IMR-90 (cell line): ENCODE results near the gene SLX4IP. TPM values are rescaled to one million over a fixed set of nuclear protein-coding genes. Genes with fewer than 3 reads are reported as not detected.

Experiments used
- ATAC-seq: fragments of 200-7000 bp; cut with Tn5 transposase; 2 replicates; pipeline ENCODE4 v1.9.1; 2020; ENCODE audit warnings: low read depth, mild to moderate bottlenecking, moderate library complexity
- BruUV-seq: library from RNA; stranded (reverse); fragments of 400-500 nt; replicated peaks from 2 replicates; lab custom pipeline; 2021; lab: Mats Ljungman, UMichigan
- CTCF ChIA-PET: fragments of 300-600 bp; formaldehyde crosslinking; extraction: SDS; loops from one replicate; lab custom pipeline; 2021; ENCODE audit warnings: antibody characterized with exemption; lab: Yijun Ruan, JAX
- POLR2A ChIA-PET: fragments of 300-600 bp; sonication (Branson Sonifier 250); formaldehyde crosslinking; loops from one replicate; lab custom pipeline; 2022; ENCODE audit warnings: antibody characterized with exemption; ENCODE audit not compliant: unreplicated experiment; lab: Charles Lee
- DNase-seq: peaks from one replicate; pipeline ENCODE4 v3.0.0; 2013
- H2AFZ ChIP-seq: replicated peaks from 2 replicates; pipeline ENCODE3; 2013; ENCODE audit warnings: low read length, mild to moderate bottlenecking; ENCODE audit not compliant: poor library complexity
- H2AK5ac ChIP-seq: 2 replicates; pipeline ENCODE4 v1.6.1; 2013; ENCODE audit warnings: low read depth, low read length, inconsistent platforms
- H2AK9ac ChIP-seq: replicated peaks from 2 replicates; pipeline ENCODE3; 2013; ENCODE audit warnings: mild to moderate bottlenecking, low read depth, low read length, moderate library complexity; ENCODE audit not compliant: poor library complexity
- H2BK120ac ChIP-seq: 2 replicates; pipeline ENCODE4 v1.6.1; 2013; ENCODE audit warnings: low read depth, low read length, inconsistent platforms
- H2BK15ac ChIP-seq: 3 replicates; pipeline ENCODE4 v1.6.1; 2013; ENCODE audit warnings: low read depth, low read length, inconsistent platforms
- H2BK20ac ChIP-seq: 2 replicates; pipeline ENCODE4 v1.6.1; 2013; ENCODE audit warnings: low read depth, mild to moderate bottlenecking, inconsistent platforms, low read length, moderate library complexity
- H2BK5ac ChIP-seq: 2 replicates; pipeline ENCODE4 v1.6.1; 2013; ENCODE audit warnings: mild to moderate bottlenecking, low read depth, low read length, inconsistent platforms; ENCODE audit not compliant: poor library complexity, severe bottlenecking
- H3K14ac ChIP-seq: replicated peaks from 2 replicates; pipeline ENCODE4 v1.6.1; 2013; ENCODE audit warnings: low read depth, low read length, inconsistent platforms
- H3K18ac ChIP-seq: 2 replicates; pipeline ENCODE4 v1.6.1; 2013; ENCODE audit warnings: low read depth, low read length, control low read depth
- H3K23ac ChIP-seq: 2 replicates; pipeline ENCODE4 v1.6.1; 2013; ENCODE audit warnings: low read depth, low read length, inconsistent platforms
- H3K27ac ChIP-seq: 2 replicates; pipeline ENCODE4 v1.5.1; 2013; ENCODE audit warnings: mild to moderate bottlenecking, control low read depth, low read length; ENCODE audit not compliant: insufficient read depth
- H3K27me3 ChIP-seq: 2 replicates; pipeline ENCODE4 v1.6.1; 2013; ENCODE audit warnings: low read length; ENCODE audit not compliant: control insufficient read depth, insufficient read depth
- H3K36me3 ChIP-seq: 2 replicates; pipeline ENCODE4 v1.6.1; 2013; ENCODE audit warnings: low read length, mixed read lengths; ENCODE audit not compliant: control insufficient read depth, insufficient read depth
- H3K4ac ChIP-seq: 2 replicates; pipeline ENCODE4 v1.6.1; 2013; ENCODE audit warnings: low read depth, low read length, inconsistent platforms
- H3K4me1 ChIP-seq: 2 replicates; pipeline ENCODE4 v1.6.1; 2013; ENCODE audit warnings: low read length, mixed read lengths; ENCODE audit not compliant: control insufficient read depth, insufficient read depth
- H3K4me2 ChIP-seq: 2 replicates; pipeline ENCODE4 v1.6.1; 2013; ENCODE audit warnings: low read depth, mild to moderate bottlenecking, control low read depth, low read length, moderate library complexity
- H3K4me3 ChIP-seq: 2 replicates; pipeline ENCODE4 v1.5.1; 2013; ENCODE audit warnings: low read depth, mild to moderate bottlenecking, control low read depth, low read length, moderate library complexity; ENCODE audit not compliant: insufficient read depth
- H3K56ac ChIP-seq: 2 replicates; pipeline ENCODE4 v1.6.1; 2013; ENCODE audit warnings: low read length, inconsistent platforms; ENCODE audit not compliant: insufficient read depth; ENCODE audit errors: extremely low read depth
- H3K79me1 ChIP-seq, 2 experiments: 2 replicates each; pipeline ENCODE4 v1.6.1; 2013; ENCODE audit warnings: low read length in 2 of 2, inconsistent platforms in 1 of 2, low read depth in 1 of 2
- H3K9ac ChIP-seq: 2 replicates; pipeline ENCODE4 v1.6.1; 2013; ENCODE audit warnings: low read depth, low read length, control low read depth
- H3K9me1 ChIP-seq: 2 replicates; pipeline ENCODE4 v1.6.1; 2013; ENCODE audit warnings: low read length, inconsistent platforms; ENCODE audit not compliant: insufficient read depth
- H3K9me3 ChIP-seq: 2 replicates; pipeline ENCODE4 v1.6.1; 2013; ENCODE audit warnings: low read length; ENCODE audit not compliant: control insufficient read depth, insufficient read depth
- H4K20me1 ChIP-seq: 2 replicates; pipeline ENCODE4 v1.6.1; 2013; ENCODE audit warnings: low read length, inconsistent platforms; ENCODE audit not compliant: insufficient read depth
- H4K5ac ChIP-seq: 2 replicates; pipeline ENCODE4 v1.6.1; 2013; ENCODE audit warnings: mild to moderate bottlenecking, low read depth, low read length, control low read depth
- H4K8ac ChIP-seq, 2 experiments: 2 replicates each; pipeline ENCODE4 v1.6.1; 2013; ENCODE audit warnings: low read depth in 2 of 2, low read length in 2 of 2, control low read depth in 1 of 2, inconsistent platforms in 1 of 2
- H4K91ac ChIP-seq: 2 replicates; pipeline ENCODE4 v1.6.1; 2013; ENCODE audit warnings: low read depth, low read length, inconsistent platforms; ENCODE audit not compliant: insufficient read depth
- CEBPB ChIP-seq: IDR thresholded peaks from 2 replicates; pipeline ENCODE4 v1.6.1; 2012; ENCODE audit warnings: low read depth, low read length, improper control_type of control experiment
- CHD1 ChIP-seq: IDR thresholded peaks from 2 replicates; pipeline ENCODE4 v1.6.1; 2012; ENCODE audit warnings: low read depth, low read length, improper control_type of control experiment
- ELK1 ChIP-seq: fragments of 150-350 bp; IDR thresholded peaks from 2 replicates; pipeline ENCODE4 v1.6.1; 2016; ENCODE audit warnings: low read depth, mild to moderate bottlenecking, low read length, moderate library complexity, borderline replicate concordance
- MAFK ChIP-seq: IDR thresholded peaks from 2 replicates; pipeline ENCODE4 v1.6.1; 2012; ENCODE audit warnings: low read depth, low read length, improper control_type of control experiment
- MXI1 ChIP-seq: IDR thresholded peaks from 2 replicates; pipeline ENCODE4 v1.6.1; 2012; ENCODE audit warnings: low read depth, mild to moderate bottlenecking, low read length, moderate library complexity, borderline replicate concordance
- NFE2L2 ChIP-seq: fragments of 150-350 bp; IDR thresholded peaks from 2 replicates; pipeline ENCODE4 v1.6.1; 2016; ENCODE audit warnings: low read depth, mild to moderate bottlenecking, low read length
- RAD21 ChIP-seq: IDR thresholded peaks from 2 replicates; pipeline ENCODE4 v1.6.1; 2012; ENCODE audit warnings: low read length, improper control_type of control experiment
- RFX5 ChIP-seq: IDR thresholded peaks from 2 replicates; pipeline ENCODE4 v1.8.0; 2012; ENCODE audit warnings: low read depth, mild to moderate bottlenecking, low read length, moderate library complexity
- SMC3 ChIP-seq: fragments of 150-350 bp; IDR thresholded peaks from 2 replicates; pipeline ENCODE4 v1.6.1; 2016; ENCODE audit warnings: low read depth, mild to moderate bottlenecking, antibody characterized with exemption, low read length, moderate library complexity
- USF2 ChIP-seq: fragments of 150-350 bp; IDR thresholded peaks from 2 replicates; pipeline ENCODE4 v1.6.1; 2017; ENCODE audit warnings: mild to moderate bottlenecking, antibody characterized with exemption, low read length, low read depth
- WGBS, 2 experiments: methylation state at CpG; one replicate each; pipeline versions ENCODE4 v1.1.5 to v1.1.7; 2013; ENCODE audit warnings: missing lambda C conversion rate in 2 of 2; ENCODE audit not compliant: insufficient read length in 1 of 2; ENCODE audit errors: extremely low coverage in 2 of 2; 5-methylcytosine and 5-hydroxymethylcytosine counted together
- dilution Hi-C: fragments of 300-500 bp; cut with HindIII; formaldehyde crosslinking; loops from one replicate; pipeline ENCODE4 v1.14.3; 2018; ENCODE audit warnings: low sequenced_read_pairs; ENCODE audit not compliant: unreplicated experiment
- in situ Hi-C: fragments of 300-500 bp; cut with MboI; formaldehyde crosslinking; loops from 3 replicates; pipeline ENCODE4 v1.14.3; 2019; ENCODE audit warnings: low sequenced_read_pairs, inconsistent platforms, mixed read lengths
- intact Hi-C: fragments of 100-400 bp; cut with micrococcal nuclease; formaldehyde crosslinking; loops from 2 replicates; pipeline ENCODE4 v1.10.0; 2022
- polyA plus RNA-seq, 3 experiments: library from polyadenylated mRNA; depleted of rRNA; stranded (reverse); fragments of >200 nt; gene quantifications; 2 replicates each; pipeline ENCODE4 v1.2.3, GENCODE V29; 2012; ENCODE audit warnings: low replicate concordance in 1 of 3
- total RNA-seq: library from RNA; depleted of rRNA; stranded (reverse); fragments of >200 nt; gene quantifications from 2 replicates; pipeline ENCODE4 v1.2.3, GENCODE V29; 2012

The SLX4IP gene
- total and polyA plus RNA-seq, 2 of the 4 experiments (the other 2 are of a cell fraction), result 1.3 to 5.9 TPM

GRCh38 chr20:10474606-10475184, 39.6 kb downstream of the SLX4IP start:
- intact Hi-C loops, result loop anchor here (5.0 kb wide), 1 partner anchor 38 kb away; no protein-coding TSS in a partner anchor
- no peak for TF ChIP-seq ELK1
- TF ChIP-seq MXI1, result no peak
- TF ChIP-seq USF2, result no peak
- no peak for TF ChIP-seq RAD21
- TF ChIP-seq RFX5, result no peak
- no peak for TF ChIP-seq CEBPB
- no peak for TF ChIP-seq SMC3
- TF ChIP-seq MAFK, result no peak
- no peak for TF ChIP-seq NFE2L2
- no peak for TF ChIP-seq CHD1
- no peak overlapping the region for H2AK5ac ChIP-seq
- H2AK9ac ChIP-seq, result no peak overlapping the region
- WGBS, 2 experiments, result no CpG with 5 or more reads among the region's 11 CpGs
- no peak overlapping the region for H3K18ac ChIP-seq
- no peak overlapping the region for H3K14ac ChIP-seq
- H4K5ac ChIP-seq, result no peak overlapping the region
- no peak overlapping the region for H4K91ac ChIP-seq
- H4K20me1 ChIP-seq, result no peaks in the 10 kb centered on the region
- H3K9me3 ChIP-seq, result 0 out of 2 replicates have a peak, but pooled peaks cover 2% of the 10 kb centered on the region
- H3K23ac ChIP-seq, result no peak overlapping the region
- no peak for DNase-seq
- H3K27me3 ChIP-seq, result no peaks in the 10 kb centered on the region
- H3K9ac ChIP-seq, result no peak overlapping the region
- ATAC-seq, result no peak
- no peak overlapping the region for H3K4ac ChIP-seq
- ChIA-PET CTCF (interaction anchor here (1.2 kb wide), 1 partner anchor 197 kb away, joined by 3 read pairs; no protein-coding TSS in a partner anchor), POLR2A (no interaction called here)
- in situ Hi-C loops, result no loop called here
- H4K8ac ChIP-seq, result no peak overlapping the region
- no peak overlapping the region for H3K4me3 ChIP-seq
- dilution Hi-C loops, result no loop called here
- H3K9me1 ChIP-seq, result no peaks in the 10 kb centered on the region; the same call in 1 of the 2 replicates
- no peak overlapping the region for H3K56ac ChIP-seq
- no peak overlapping the region for H2AFZ ChIP-seq
- H2BK15ac ChIP-seq, result no peak overlapping the region
- peaks cover 0 to 13% of the 10 kb centered on the region in 2 experiments; a peak in 3 of 4 replicates for H3K79me1 ChIP-seq
- H3K4me2 ChIP-seq, result no peak overlapping the region
- no peak overlapping the region for H2BK20ac ChIP-seq
- no TSS peak for BruUV-seq
- H3K4me1 ChIP-seq, result peaks cover 4% of the 10 kb centered on the region
- 0 out of 2 replicates have a peak, but pooled peaks cover 1% of the 10 kb centered on the region for H3K36me3 ChIP-seq
- no peak overlapping the region for H3K27ac ChIP-seq
- no peak overlapping the region for H2BK120ac ChIP-seq
- no peak overlapping the region for H2BK5ac ChIP-seq
